Measurements from ENCODE around the gene UNC13B. TPM values are rescaled to one million over a fixed set of nuclear protein-coding genes. Genes with fewer than 3 reads are reported as not detected.
A peak's percentile ranks its signal among the peaks of the same experiment; 100 is the strongest.

The UNC13B gene
- polyA plus RNA-seq, 10 donors: 13.0 to 27.3 (median 17.7) TPM

DNA sequence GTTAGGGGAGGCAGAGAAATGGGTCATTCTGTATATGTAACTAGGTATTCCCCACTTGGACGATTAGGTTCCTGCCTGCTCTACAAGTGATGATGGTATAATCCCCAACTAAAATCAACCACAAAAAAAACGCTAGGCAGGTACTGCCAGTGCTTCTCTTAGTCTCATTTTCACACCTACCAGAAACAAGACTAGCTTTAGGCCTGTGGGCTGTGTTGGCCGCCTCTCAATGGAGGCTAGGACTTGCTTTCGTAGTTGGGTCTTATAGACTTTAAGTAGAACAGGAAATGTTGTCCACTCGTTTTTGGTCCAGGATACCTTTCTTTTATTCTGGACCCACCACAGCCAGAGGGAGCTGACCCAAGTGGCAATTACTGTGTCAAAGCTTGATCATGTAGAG lies 111.8 kb downstream of the UNC13B start:
- DNase-seq: no peak

- DNase-seq: no peak
Observed at GRCh38 chr9:35274993-35275392, 113.2 kb downstream of the UNC13B start.

GRCh38 chr9:35277171-35277520 lies 115.3 kb downstream of the UNC13B start:
- DNase-seq: no peak

DNA sequence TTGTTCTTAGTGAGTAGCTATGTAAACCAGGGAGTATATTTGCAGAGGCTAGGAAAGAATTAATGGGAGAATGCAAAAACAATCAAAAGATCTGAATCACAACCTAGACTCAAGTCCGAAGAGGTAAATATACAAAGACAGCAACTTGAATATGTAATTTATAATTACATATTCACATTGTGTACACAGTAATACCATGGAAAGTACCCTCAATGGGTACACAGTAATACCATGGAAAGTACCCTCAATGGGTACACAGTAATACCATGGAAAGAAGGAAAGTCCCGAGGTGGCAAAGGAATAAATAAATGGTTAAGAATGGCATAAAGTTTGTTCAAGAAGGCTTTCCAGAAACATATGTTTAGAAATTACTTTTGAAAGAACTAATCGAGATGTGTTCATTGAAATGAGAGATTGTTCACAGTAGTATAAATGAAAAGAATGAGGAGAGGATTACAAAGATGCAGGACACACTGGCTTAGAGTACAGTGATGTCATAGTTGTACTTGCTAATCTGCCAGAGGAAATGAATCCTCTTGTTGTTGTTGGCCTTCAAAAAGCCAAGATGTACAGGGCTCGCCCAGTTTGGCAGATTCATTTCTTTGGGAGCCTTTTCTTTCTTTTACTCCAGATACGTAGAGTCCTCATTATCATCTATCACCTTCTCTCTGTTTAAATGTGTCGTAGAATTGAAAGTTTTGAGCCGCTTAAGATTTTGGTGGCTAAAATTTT lies 116.0 kb downstream of the UNC13B start:
- DNase-seq: peak in 2 of 3 donors; percentile 10 to 11

DNA sequence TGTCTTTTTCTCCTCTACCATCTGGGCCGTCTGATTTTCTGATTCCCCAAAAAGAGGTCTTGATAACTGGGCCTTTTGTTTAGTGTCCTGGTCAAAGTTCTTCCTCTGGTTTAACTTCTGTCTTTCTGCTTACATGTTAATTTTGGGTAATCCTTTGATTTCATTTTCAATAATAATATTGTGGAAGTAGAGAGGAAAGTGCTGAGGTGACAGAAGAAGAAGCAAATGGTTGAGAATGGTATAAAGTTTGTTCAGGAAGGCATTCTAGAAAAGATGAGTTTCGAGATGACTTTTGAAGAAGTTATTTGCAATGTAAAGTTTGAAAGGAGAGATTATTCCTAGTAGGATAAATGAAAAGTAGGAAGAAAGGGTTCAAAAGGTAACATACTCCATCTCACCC lies 118.1 kb downstream of the UNC13B start:
- no peak for DNase-seq

DNA sequence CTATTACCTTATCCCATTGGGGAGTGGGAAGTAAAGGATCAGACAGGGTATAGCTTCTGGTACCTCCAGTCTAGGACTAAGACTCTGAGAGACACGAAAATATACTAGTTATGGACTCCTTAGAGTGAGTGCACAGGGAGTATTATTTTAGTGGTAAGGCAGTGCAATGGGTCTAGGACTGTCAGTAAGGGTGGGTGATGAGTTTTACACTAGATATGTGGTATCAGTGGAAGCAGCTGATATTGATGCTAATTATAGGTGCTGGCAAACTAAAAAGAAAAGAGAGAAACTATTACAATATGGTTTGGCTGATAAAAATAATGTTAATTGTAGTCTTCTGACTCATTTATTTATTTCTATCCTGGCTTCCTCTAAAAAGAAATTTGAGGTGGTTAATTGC lies 118.6 kb downstream of the UNC13B start:
- no peak for DNase-seq

DNA sequence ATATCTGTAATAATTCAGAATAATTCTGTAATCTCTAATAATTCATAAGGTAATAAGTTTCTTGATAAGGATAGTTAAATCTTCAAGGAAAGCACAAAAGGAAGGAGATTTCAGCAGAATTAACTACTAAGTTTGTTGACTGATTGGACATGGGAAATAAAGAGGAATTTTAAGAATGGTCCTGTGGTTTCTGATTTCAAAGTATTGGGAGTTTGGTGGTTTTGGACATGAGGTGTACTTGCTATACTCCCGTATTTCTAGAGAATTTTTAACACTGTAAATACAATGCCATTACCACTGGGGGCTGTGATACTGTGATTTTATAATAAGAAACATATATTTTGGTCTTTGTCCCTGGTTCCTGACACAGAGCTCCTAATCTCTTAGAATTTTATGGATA lies 123.9 kb downstream of the UNC13B start:
- DNase-seq: no peak

DNA sequence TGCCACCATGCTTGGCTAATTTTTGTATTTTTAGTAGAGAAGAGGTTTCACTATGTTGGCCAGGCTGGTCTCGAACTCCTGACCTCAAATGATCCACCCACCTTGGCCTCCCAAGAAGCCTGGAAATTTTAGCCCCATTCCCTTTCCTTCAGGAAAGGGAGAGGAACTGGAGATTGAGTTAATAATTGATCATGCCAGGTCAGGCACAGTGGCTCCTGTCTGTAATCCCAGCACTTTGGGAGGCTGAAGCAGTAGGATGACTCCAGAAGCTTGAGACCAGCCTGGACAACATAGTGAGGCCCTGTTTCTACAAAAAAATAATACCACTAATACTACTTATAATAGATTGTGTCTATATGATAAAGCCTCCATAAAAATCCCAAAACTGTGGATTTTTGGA lies 124.6 kb downstream of the UNC13B start:
- no peak for DNase-seq

GRCh38 chr9:35287987-35288632 lies 126.3 kb downstream of the UNC13B start:
- DNase-seq: no peak

- no peak for DNase-seq
Observed at GRCh38 chr9:35288778-35289177, 127.0 kb downstream of the UNC13B start.

- no peak for DNase-seq
Observed at GRCh38 chr9:35293376-35293964, 131.7 kb downstream of the UNC13B start.

- no peak for DNase-seq
Observed at GRCh38 chr9:35294066-35294465, 132.3 kb downstream of the UNC13B start.

- no peak for DNase-seq
Observed at GRCh38 chr9:35294556-35294955, 132.7 kb downstream of the UNC13B start.

DNA sequence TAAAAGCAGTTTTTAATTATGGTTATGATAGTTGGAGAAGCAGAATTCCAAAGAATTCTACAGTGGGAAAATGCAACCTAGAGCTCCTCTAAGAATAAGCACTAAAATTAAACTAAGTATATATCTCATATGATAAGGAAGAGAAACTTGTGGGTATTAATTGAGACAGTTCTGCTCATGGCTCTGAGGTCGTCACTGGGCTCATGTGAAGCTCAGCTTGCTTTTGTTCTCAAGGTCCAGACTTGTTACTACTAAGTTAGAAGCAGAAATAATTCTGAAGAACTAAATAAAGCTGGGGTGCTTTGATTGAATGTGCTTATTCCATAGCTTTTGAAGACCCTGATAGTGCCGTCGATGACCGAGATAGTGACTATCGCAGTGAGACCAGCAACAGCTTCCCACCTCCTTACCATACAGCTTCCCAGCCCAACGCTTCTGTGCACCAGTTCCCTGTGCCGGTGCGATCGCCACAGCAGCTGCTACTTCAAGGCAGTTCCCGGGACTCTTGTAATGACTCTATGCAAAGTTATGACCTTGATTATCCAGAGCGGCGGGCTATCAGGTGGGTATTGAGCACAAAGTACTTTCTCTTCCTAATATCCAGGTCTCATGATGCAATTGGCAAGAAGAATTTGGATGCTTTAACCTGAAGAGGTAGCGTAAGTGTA lies 133.7 kb downstream of the UNC13B start:
- no peak for DNase-seq

GRCh38 chr9:35303567-35303966 lies 141.8 kb downstream of the UNC13B start:
- DNase-seq: no peak

DNA sequence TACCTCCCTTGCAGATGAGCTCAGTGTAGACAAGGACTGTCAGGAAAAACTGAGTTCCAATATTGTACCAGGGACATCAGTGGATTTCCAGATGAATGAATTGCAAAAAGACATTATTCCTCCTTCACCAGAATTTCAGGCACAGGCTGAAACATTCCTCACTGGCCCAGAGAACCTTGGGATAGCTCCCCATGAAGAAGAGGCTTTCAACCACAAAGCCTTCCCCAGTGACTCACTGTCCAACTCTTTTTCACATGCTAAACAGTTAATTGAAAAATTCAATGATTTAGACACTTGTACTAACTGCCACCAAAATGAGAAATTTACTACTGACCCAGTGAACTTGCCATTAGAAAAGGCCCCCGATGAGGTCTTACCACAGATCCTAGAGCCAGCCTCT lies 144.5 kb downstream of the UNC13B start:
- DNase-seq: no peak

- DNase-seq: no peak
Observed at GRCh38 chr9:35308316-35308715, 146.5 kb downstream of the UNC13B start.

DNA sequence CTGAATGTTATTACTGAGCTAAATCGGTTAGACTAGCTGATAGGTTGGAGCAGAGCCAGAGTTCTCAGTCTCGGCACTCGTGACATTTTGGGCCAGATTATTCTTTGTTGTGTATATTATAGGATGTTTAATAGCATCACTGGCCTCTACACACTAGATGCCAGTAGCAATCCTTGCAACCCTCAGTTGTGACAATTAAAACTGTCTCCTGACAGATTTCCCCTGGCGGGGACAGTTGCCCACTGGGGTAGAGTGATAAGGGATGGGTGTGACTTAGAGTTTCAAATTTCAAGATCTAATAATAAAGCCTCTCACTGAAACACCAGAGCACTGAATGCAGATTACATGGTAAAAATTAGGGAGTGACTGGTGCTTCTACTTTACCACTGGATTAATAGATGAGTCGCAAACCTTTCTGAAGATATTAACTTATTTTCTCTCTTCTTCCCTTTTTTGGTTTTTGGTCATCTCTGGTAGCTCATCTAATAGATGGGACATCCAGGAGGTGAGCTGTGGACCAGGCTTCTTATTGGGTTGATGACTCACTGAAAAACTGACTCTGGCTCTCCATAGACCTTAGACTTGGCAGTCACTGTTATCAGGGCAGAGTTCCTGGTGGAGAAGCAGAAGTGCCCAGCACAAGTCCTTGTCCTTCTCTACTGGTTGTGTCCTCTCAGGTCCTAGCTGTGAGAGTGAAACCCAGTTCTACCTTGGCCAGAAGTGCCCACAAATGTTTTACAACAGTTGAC lies 150.3 kb downstream of the UNC13B start:
- peak in 1 of 3 donors; percentile 12 for DNase-seq

- no peak for DNase-seq
Observed at GRCh38 chr9:35313460-35313859, 151.7 kb downstream of the UNC13B start.

GRCh38 chr9:35313916-35314315 lies 152.1 kb downstream of the UNC13B start:
- DNase-seq: peak in 1 of 3 donors; percentile 21

DNA sequence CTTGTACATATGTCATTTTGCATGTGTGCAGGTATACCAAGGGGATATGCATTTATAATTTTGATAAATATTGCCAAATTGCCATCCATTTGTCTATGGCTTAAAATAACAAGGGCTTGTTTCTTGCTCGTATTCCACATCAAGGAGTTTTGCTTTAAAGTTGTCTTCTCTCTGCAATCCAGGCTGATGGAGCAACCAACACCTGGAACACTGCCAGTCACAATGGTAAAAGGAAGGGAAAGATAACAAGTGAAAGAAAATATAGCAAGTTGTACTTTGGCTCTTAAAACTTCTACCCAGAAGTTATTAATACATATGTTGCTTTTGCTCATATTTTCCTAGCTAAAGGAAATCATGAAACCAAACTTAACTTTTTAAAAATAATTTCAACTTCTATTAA lies 156.9 kb downstream of the UNC13B start:
- no peak for DNase-seq

All from muscle of back (tissue), 11 donors.